GM19438 (cell line): Measurements from ENCODE around the gene MFN2.

Experiments used
- ATAC-seq: cut with Tn5 transposase; IDR thresholded peaks from one replicate; pipeline ENCODE4 v1.9.1; 2021; ENCODE audit warnings: low read depth; ENCODE audit not compliant: unreplicated experiment

The MFN2 gene

GRCh38 chr1:11957897-11958296 lies 22.3 kb upstream of the MFN2 start:
- no peak for ATAC-seq

- ATAC-seq, result no peak
These were observed 20.0 kb upstream of the MFN2 start for GRCh38 chr1:11960276-11960675.

GRCh38 chr1:11960715-11961114 lies 19.5 kb upstream of the MFN2 start:
- ATAC-seq, result no peak

- no peak for ATAC-seq
These were observed 19.0 kb upstream of the MFN2 start for GRCh38 chr1:11961230-11961629.

GRCh38 chr1:11963622-11964021 lies 16.6 kb upstream of the MFN2 start:
- no peak for ATAC-seq

GRCh38 chr1:11964656-11965055 lies 15.6 kb upstream of the MFN2 start:
- ATAC-seq, result no peak

- no peak for ATAC-seq
These were observed 13.2 kb upstream of the MFN2 start for GRCh38 chr1:11967028-11967547.

- no peak for ATAC-seq
These were observed 9.6 kb upstream of the MFN2 start for GRCh38 chr1:11970441-11971185.

GRCh38 chr1:11977625-11978024 lies 2.6 kb upstream of the MFN2 start:
- ATAC-seq, result no peak

- no peak for ATAC-seq
These were observed 1.9 kb upstream of the MFN2 start for GRCh38 chr1:11978301-11978700.

- ATAC-seq, result no peak
These were observed 1.0 kb upstream of the MFN2 start for GRCh38 chr1:11979028-11979850.

GRCh38 chr1:11980676-11980972 lies 380 bp downstream of the MFN2 start:
- no peak for ATAC-seq

- ATAC-seq, result no peak
These were observed 1.2 kb downstream of the MFN2 start for GRCh38 chr1:11981378-11982009.

- no peak for ATAC-seq
These were observed 1.8 kb downstream of the MFN2 start for GRCh38 chr1:11982010-11982392.

GRCh38 chr1:11984121-11984520 lies 3.9 kb downstream of the MFN2 start:
- no peak for ATAC-seq

GRCh38 chr1:11984576-11984975 lies 4.3 kb downstream of the MFN2 start:
- ATAC-seq, result no peak

GRCh38 chr1:11985171-11985570 lies 4.9 kb downstream of the MFN2 start:
- ATAC-seq, result no peak

- ATAC-seq, result no peak
These were observed 5.6 kb downstream of the MFN2 start for GRCh38 chr1:11985851-11986250.

- ATAC-seq, result no peak
These were observed 9.4 kb downstream of the MFN2 start for GRCh38 chr1:11989669-11990068.

- ATAC-seq, result no peak
These were observed 10.2 kb downstream of the MFN2 start for GRCh38 chr1:11990303-11991032.
